GM21423 (cell line): ENCODE results near the gene CLDN7.
"Not testable (repeated sequence)": the region's sequence is repeated elsewhere in the genome, so short reads cannot be mapped to it uniquely, and the experiment has no call there.

ENCODE experiments used
- ATAC-seq: cut with Tn5 transposase; IDR thresholded peaks from one replicate; pipeline ENCODE4 v1.9.1; 2021; ENCODE audit warnings: mild to moderate bottlenecking, moderate library complexity; ENCODE audit not compliant: unreplicated experiment

Gene CLDN7

GRCh38 chr17:7256766-7257456 is 5.4 kb downstream of the CLDN7 start:
- ATAC-seq = no peak

- ATAC-seq = no peak
These were observed 7.8 kb downstream of the CLDN7 start for GRCh38 chr17:7254511-7254910.

GRCh38 chr17:7253082-7253481 is 9.2 kb downstream of the CLDN7 start:
- ATAC-seq = no peak

GRCh38 chr17:7252176-7253043 is 9.9 kb downstream of the CLDN7 start, which contains the start of gene ELP5:
Gene ELP5 (plus strand): TSS chr17:7252215. CDS start chr17:7252551, 336 bp downstream.
- ATAC-seq = peak; percentile 53

GRCh38 chr17:7251661-7252175 is 10.6 kb downstream of the CLDN7 start, which contains the start of gene CTDNEP1:
Gene CTDNEP1 (minus strand): TSS chr17:7251734. CDS start chr17:7251296, 438 bp downstream.
- ATAC-seq = peak; percentile 82

- peak; percentile 3 for ATAC-seq
These were observed 11.3 kb downstream of the CLDN7 start for GRCh38 chr17:7250695-7251627.

- no peak for ATAC-seq
These were observed 12.4 kb downstream of the CLDN7 start for GRCh38 chr17:7249830-7250229.

- no peak for ATAC-seq
These were observed 13.1 kb downstream of the CLDN7 start for GRCh38 chr17:7249214-7249613.

- no peak for ATAC-seq
These were observed 13.5 kb downstream of the CLDN7 start for GRCh38 chr17:7248796-7249195.

- ATAC-seq = no peak
These were observed 15.5 kb downstream of the CLDN7 start for GRCh38 chr17:7246779-7247178.

- ATAC-seq = not testable (repeated sequence)
These were observed 18.4 kb downstream of the CLDN7 start for GRCh38 chr17:7243838-7244237.

- no peak for ATAC-seq
These were observed 18.9 kb downstream of the CLDN7 start for GRCh38 chr17:7243453-7243729.

- ATAC-seq = peak; percentile 39
These were observed 19.4 kb downstream of the CLDN7 start for GRCh38 chr17:7242717-7243452.

- ATAC-seq = peak; percentile 30
These were observed 20.2 kb downstream of the CLDN7 start, which contains the start of gene GABARAP for GRCh38 chr17:7241783-7242716. Gene GABARAP (minus strand): TSS chr17:7242449. CDS start chr17:7242330, 119 bp downstream.

GRCh38 chr17:7241090-7241733 is 21.1 kb downstream of the CLDN7 start:
- no peak for ATAC-seq

- no peak for ATAC-seq
These were observed 21.9 kb downstream of the CLDN7 start for GRCh38 chr17:7240375-7240774.

- peak; percentile 52 for ATAC-seq
These were observed 22.9 kb downstream of the CLDN7 start, which contains the start of gene PHF23 for GRCh38 chr17:7239091-7240027. Gene PHF23 (minus strand): TSS chr17:7239457. CDS start chr17:7239279, 178 bp downstream.
